Fibroblast of lung (primary cell): ENCODE data around the gene IGF1R.

ENCODE experiments used
- CTCF ChIP-seq, 2 donors: IDR thresholded peaks in 1 of 2; conservative IDR thresholded peaks in 1 of 2; 1 replicate in 1 of 2; 2 replicates in 1 of 2; pipeline ENCODE4 v1.5.1; 2011 to 2012; ENCODE audit warnings: low read length in 2 of 2, control low read depth in 1 of 2, inconsistent platforms in 1 of 2, low read depth in 1 of 2, mild to moderate bottlenecking in 1 of 2
- EZH2 ChIP-seq: IDR thresholded peaks from 2 replicates; pipeline ENCODE4 v1.5.1; 2012; ENCODE audit warnings: low read length, control low read depth, mild to moderate bottlenecking; ENCODE audit errors: missing control alignments

- no peak for TF ChIP-seq CTCF (conservative IDR thresholded peaks at IDR 0.05 in 1 of 2, IDR thresholded peaks at IDR 0.05 in 1 of 2; ENCODE audit: low read depth in 1 of 2, low read length in 2 of 2)
- no peak for TF ChIP-seq EZH2
Measured at GRCh38 chr15:98734466-98735199, 86.3 kb downstream of the IGF1R start.
